Measurements from ENCODE around the gene PLCG2.

Gene PLCG2

GRCh38 chr16:81780350-81780749 is 1.3 kb downstream of the PLCG2 start:
- H3K9me3 ChIP-seq (replicated peaks in 1 of 11): no peaks in the 10 kb centered on the region
- peak overlapping the region; percentile 87 to 100 (median 98) for H3K4me2 ChIP-seq
- TF ChIP-seq Cebpa-rat (IDR thresholded peaks at IDR 0.05): no peak
- peaks cover 14 to 55% (median 47%) of the 10 kb centered on the region in 11 experiments; a peak in 20 of 22 replicates for H4K20me1 ChIP-seq
- H3K27me3 ChIP-seq: peaks cover 0 to 8% (median 0%) of the 10 kb centered on the region in 11 experiments; a peak in 2 of 22 replicates
- peak overlapping the region; percentile 88 to 100 (median 98) for H3K4me3 ChIP-seq
- peak overlapping the region in 2 of 11 experiments; percentile 93; a peak in 2 of 22 replicates for H3K27ac ChIP-seq
- H3K36me3 ChIP-seq: peaks cover 0 to 8% (median 0%) of the 10 kb centered on the region in 11 experiments; a peak in 2 of 22 replicates
- peaks cover 52 to 71% (median 60%) of the 10 kb centered on the region in 10 experiments for H3K4me1 ChIP-seq
- peak overlapping the region; percentile 85 to 99 (median 95); a peak in 20 of 22 replicates for H3K9ac ChIP-seq

GRCh38 chr16:81782236-81782635 is 3.1 kb downstream of the PLCG2 start:
- Histone ChIP-seq H4K20me1 (peaks cover 14 to 73% (median 55%) of the 10 kb centered on the region in 11 experiments; a peak in 21 of 22 replicates), H3K27ac (no peak overlapping the region), H3K36me3 (peaks cover 4 to 27% (median 16%) of the 10 kb centered on the region in 11 experiments; a peak in 21 of 22 replicates), H3K9me3 (replicated peaks in 1 of 11) (no peaks in the 10 kb centered on the region), H3K4me3 (no peak overlapping the region), H3K4me1 (peaks cover 57 to 79% (median 68%) of the 10 kb centered on the region in 10 experiments), H3K4me2 (peak overlapping the region; percentile 50 to 98 (median 76); a peak in 18 of 22 replicates), H3K9ac (no peak overlapping the region), H3K27me3 (peaks cover 0 to 8% (median 0%) of the 10 kb centered on the region in 11 experiments; a peak in 2 of 22 replicates)
- no peak for TF ChIP-seq Cebpa-rat (IDR thresholded peaks at IDR 0.05)

- peak overlapping the region in 5 of 11 experiments; percentile 3 to 37 (median 16); a peak in 2 of 22 replicates for H3K9ac ChIP-seq
- H4K20me1 ChIP-seq: peaks cover 14 to 89% (median 57%) of the 10 kb centered on the region in 11 experiments; a peak in 21 of 22 replicates
- no peak overlapping the region for H3K4me3 ChIP-seq
- peaks cover 52 to 72% (median 64%) of the 10 kb centered on the region in 10 experiments for H3K4me1 ChIP-seq
- no peak for TF ChIP-seq Cebpa-rat (IDR thresholded peaks at IDR 0.05)
- no peaks in the 10 kb centered on the region for H3K9me3 ChIP-seq (replicated peaks in 1 of 11)
- H3K4me2 ChIP-seq: peak overlapping the region; percentile 49 to 98 (median 74)
- peaks cover 0 to 8% (median 0%) of the 10 kb centered on the region in 11 experiments; a peak in 2 of 22 replicates for H3K27me3 ChIP-seq
- H3K27ac ChIP-seq: no peak overlapping the region
- peaks cover 24 to 46% (median 36%) of the 10 kb centered on the region in 11 experiments for H3K36me3 ChIP-seq
These were observed 5.1 kb downstream of the PLCG2 start for GRCh38 chr16:81784072-81784795.

GRCh38 chr16:81785138-81785924 is 6.2 kb downstream of the PLCG2 start:
- 0 out of 22 replicates have a peak, but pooled peaks cover 0 to 2% (median 0%) of the 10 kb centered on the region in 11 experiments for H3K27me3 ChIP-seq
- H3K36me3 ChIP-seq: peaks cover 35 to 57% (median 47%) of the 10 kb centered on the region in 11 experiments
- peaks cover 49 to 69% (median 61%) of the 10 kb centered on the region in 10 experiments for H3K4me1 ChIP-seq
- peak overlapping the region; percentile 11 to 98 (median 73); a peak in 18 of 22 replicates for H3K4me2 ChIP-seq
- no peaks in the 10 kb centered on the region for H3K9me3 ChIP-seq (replicated peaks in 1 of 11)
- TF ChIP-seq Cebpa-rat (IDR thresholded peaks at IDR 0.05): no peak
- H4K20me1 ChIP-seq: peaks cover 7 to 95% (median 58%) of the 10 kb centered on the region in 11 experiments; a peak in 21 of 22 replicates
- H3K9ac ChIP-seq: 0 out of 22 replicates have a peak overlapping the region, but pooled peaks of 1 of the 11 experiments have one; percentile 16
- no peak overlapping the region for H3K27ac ChIP-seq
- H3K4me3 ChIP-seq: no peak overlapping the region

- Histone ChIP-seq H3K36me3 (peaks cover 38 to 67% (median 57%) of the 10 kb centered on the region in 11 experiments), H3K4me2 (peak overlapping the region in 9 of 11 experiments; percentile 1 to 98 (median 49); a peak in 14 of 22 replicates), H3K4me1 (peaks cover 47 to 60% (median 57%) of the 10 kb centered on the region in 10 experiments), H3K9ac (no peak overlapping the region), H4K20me1 (peaks cover 2 to 95% (median 62%) of the 10 kb centered on the region in 11 experiments; a peak in 17 of 22 replicates), H3K27ac (no peak overlapping the region), H3K4me3 (no peak overlapping the region), H3K9me3 (replicated peaks in 1 of 11) (no peaks in the 10 kb centered on the region), H3K27me3 (no peaks in the 10 kb centered on the region)
- TF ChIP-seq Cebpa-rat (IDR thresholded peaks at IDR 0.05): no peak
These were observed 7.2 kb downstream of the PLCG2 start for GRCh38 chr16:81786321-81786720.

- Histone ChIP-seq H3K4me1 (peaks cover 47 to 57% (median 53%) of the 10 kb centered on the region in 10 experiments), H3K9ac (no peak overlapping the region), H3K4me2 (peak overlapping the region in 3 of 11 experiments; percentile 54 to 98 (median 76); a peak in 2 of 22 replicates), H3K4me3 (no peak overlapping the region), H3K27me3 (no peaks in the 10 kb centered on the region), H4K20me1 (peaks cover 0 to 97% (median 62%) of the 10 kb centered on the region in 11 experiments; a peak in 17 of 22 replicates), H3K27ac (no peak overlapping the region), H3K9me3 (replicated peaks in 1 of 11) (no peaks in the 10 kb centered on the region), H3K36me3 (peaks cover 44 to 73% (median 62%) of the 10 kb centered on the region in 11 experiments)
- no peak for TF ChIP-seq Cebpa-rat (IDR thresholded peaks at IDR 0.05)
These were observed 7.8 kb downstream of the PLCG2 start for GRCh38 chr16:81786868-81787267.

- H3K36me3 ChIP-seq: peaks cover 52 to 77% (median 70%) of the 10 kb centered on the region in 11 experiments
- TF ChIP-seq Cebpa-rat (IDR thresholded peaks at IDR 0.05): no peak
- peaks cover 40 to 50% (median 45%) of the 10 kb centered on the region in 10 experiments for H3K4me1 ChIP-seq
- H3K9ac ChIP-seq: no peak overlapping the region
- H4K20me1 ChIP-seq: peaks cover 0 to 100% (median 57%) of the 10 kb centered on the region in 11 experiments; a peak in 17 of 22 replicates
- no peak overlapping the region for H3K27ac ChIP-seq
- no peak overlapping the region for H3K4me3 ChIP-seq
- no peaks in the 10 kb centered on the region for H3K9me3 ChIP-seq (replicated peaks in 1 of 11)
- H3K27me3 ChIP-seq: no peaks in the 10 kb centered on the region
- H3K4me2 ChIP-seq: no peak overlapping the region
These were observed 8.6 kb downstream of the PLCG2 start for GRCh38 chr16:81787659-81788058.

- H3K27me3 ChIP-seq: no peaks in the 10 kb centered on the region
- peak overlapping the region in 2 of 11 experiments; percentile 4 to 19; a peak in 2 of 22 replicates for H3K4me2 ChIP-seq
- peaks cover 17 to 35% (median 23%) of the 10 kb centered on the region in 10 experiments for H3K4me1 ChIP-seq
- no peak overlapping the region; a peak in 1 of 22 replicates for H3K27ac ChIP-seq
- no peaks in the 10 kb centered on the region for H3K9me3 ChIP-seq (replicated peaks in 1 of 11)
- peaks cover 52 to 99% (median 84%) of the 10 kb centered on the region in 11 experiments for H3K36me3 ChIP-seq
- H3K4me3 ChIP-seq: no peak overlapping the region
- peaks cover 0 to 100% (median 31%) of the 10 kb centered on the region in 11 experiments; a peak in 12 of 22 replicates for H4K20me1 ChIP-seq
- no peak overlapping the region for H3K9ac ChIP-seq
- no peak for TF ChIP-seq Cebpa-rat (IDR thresholded peaks at IDR 0.05)
These were observed 11.2 kb downstream of the PLCG2 start for GRCh38 chr16:81790277-81790676.

Data from BLaER1 treated with 17β-estradiol and CSF1 and Interleukin-3, amounts not matched to agents 10 nM and 100 nM (cell line).